HCT116 (cell line): ENCODE measurements around the gene RNF214. TPM values are rescaled to one million over a fixed set of nuclear protein-coding genes. Genes with fewer than 3 reads are reported as not detected.

Experiments used
- ATAC-seq: fragments of 200-7000 bp; cut with Tn5 transposase; 2 replicates; pipeline ENCODE4 v1.9.1; 2020; ENCODE audit warnings: mild to moderate bottlenecking, moderate library complexity
- BruUV-seq: library from RNA; stranded (reverse); fragments of 400-500 nt; replicated peaks from 2 replicates; lab custom pipeline; 2021; lab: Mats Ljungman, UMichigan
- CTCF ChIA-PET: fragments of 300-600 bp; sonication (Branson Sonifier 250); formaldehyde crosslinking; loops from one replicate; lab custom pipeline; 2021; ENCODE audit warnings: antibody characterized with exemption; lab: Charles Lee
- POLR2A ChIA-PET: fragments of 300-600, 350-600 bp; sonication (Branson Sonifier 250); formaldehyde crosslinking; loops from one replicate; lab custom pipeline; 2021; ENCODE audit warnings: antibody characterized with exemption; lab: Charles Lee
- RAD21 ChIA-PET, 2 experiments: fragments of 300-600 bp; sonication (Branson Sonifier 250); formaldehyde crosslinking; loops; one replicate each; lab custom pipeline; 2023; ENCODE audit warnings: low total read pairs in 2 of 2; ENCODE audit not compliant: uncharacterized antibody in 2 of 2, unreplicated experiment in 2 of 2, low non-redundant PET in 1 of 2; lab: Charles Lee
- DNase-seq: peaks from one replicate; pipeline ENCODE4 v3.0.0-alpha.2; 2010; ENCODE audit warnings: low read depth, low spot score
- H2AFZ ChIP-seq: fragments of 200-600 bp; shearing (Covaris generic), sonication (generic); 2 replicates; pipeline ENCODE4 v1.6.1; 2017; ENCODE audit warnings: low read depth, mixed run types, mixed read lengths, antibody characterized with exemption, low read length; ENCODE audit not compliant: poor library complexity, severe bottlenecking
- H3K27ac ChIP-seq: 2 replicates; pipeline ENCODE4 v1.5.1; 2012; ENCODE audit warnings: low read depth, low read length
- H3K27me3 ChIP-seq: fragments of 200-600 bp; sonication (generic); 2 replicates; pipeline ENCODE4 v1.6.1; 2016; ENCODE audit warnings: mixed run types, low read length, mixed read lengths; ENCODE audit not compliant: insufficient read depth
- H3K36me3 ChIP-seq, 2 experiments: fragments of 200-500 bp in 1 of 2; fragments of 200-600 bp in 1 of 2; sonication (Bioruptor generic) in 1 of 2; sonication (generic) in 1 of 2; 2 replicates each; pipeline versions ENCODE4 v1.5.1 to v1.6.1; 2014 to 2016; ENCODE audit warnings: low read length in 2 of 2, inconsistent platforms in 1 of 2, mixed read lengths in 1 of 2, mixed run types in 1 of 2; ENCODE audit not compliant: insufficient read depth in 2 of 2, control insufficient read depth in 1 of 2
- H3K4me1 ChIP-seq, 2 experiments: fragments of 200-600 bp in 1 of 2; sonication (generic) in 1 of 2; 2 replicates each; pipeline versions ENCODE4 v1.5.1 to v1.6.1; 2012 to 2017; ENCODE audit warnings: low read length in 2 of 2, inconsistent platforms in 1 of 2, mild to moderate bottlenecking in 1 of 2, mixed read lengths in 1 of 2, mixed run types in 1 of 2, moderate library complexity in 1 of 2; ENCODE audit not compliant: insufficient read depth in 2 of 2, control insufficient read depth in 1 of 2
- H3K4me2 ChIP-seq: fragments of 200-600 bp; sonication (generic); 2 replicates; pipeline ENCODE4 v1.6.1; 2017; ENCODE audit warnings: mixed run types, low read length, mixed read lengths
- H3K4me3 ChIP-seq, 2 experiments: fragments of 200-600 bp in 1 of 2; sonication (generic) in 1 of 2; replicated peaks in 1 of 2; 2 replicates each; pipeline ENCODE4 v1.5.1; 2011 to 2016; ENCODE audit warnings: low read length in 2 of 2, control low read depth in 1 of 2, low read depth in 1 of 2, mild to moderate bottlenecking in 1 of 2, mixed read lengths in 1 of 2, mixed run types in 1 of 2
- H3K79me2 ChIP-seq: fragments of 200-600 bp; sonication (generic); 2 replicates; pipeline ENCODE4 v1.6.1; 2017; ENCODE audit warnings: mild to moderate bottlenecking, mixed run types, low read length, moderate library complexity, mixed read lengths; ENCODE audit not compliant: insufficient read depth
- H3K9ac ChIP-seq: fragments of 200-600 bp; sonication (generic); 2 replicates; pipeline ENCODE4 v1.6.1; 2016; ENCODE audit warnings: low read length, mixed read lengths
- H3K9me2 ChIP-seq: fragments of 200-600 bp; sonication (generic), shearing (Covaris generic); 2 replicates; pipeline ENCODE4 v1.6.1; 2017; ENCODE audit warnings: mixed run types, mild to moderate bottlenecking, moderate library complexity; ENCODE audit not compliant: insufficient read depth
- H3K9me3 ChIP-seq, 2 experiments: fragments of 200-500 bp in 1 of 2; fragments of 200-600 bp in 1 of 2; sonication (Bioruptor generic) in 1 of 2; sonication (generic) in 1 of 2; 2 replicates each; pipeline ENCODE4 v1.6.1; 2014 to 2017; ENCODE audit warnings: low read length in 2 of 2, mixed read lengths in 2 of 2, inconsistent platforms in 1 of 2, low read depth in 1 of 2, mild to moderate bottlenecking in 1 of 2, mixed run types in 1 of 2, moderate library complexity in 1 of 2; ENCODE audit not compliant: control insufficient read depth in 1 of 2, insufficient read depth in 1 of 2
- H4K20me1 ChIP-seq: fragments of 200-600 bp; sonication (generic), shearing (Covaris generic); 2 replicates; pipeline ENCODE4 v1.6.1; 2017; ENCODE audit warnings: mixed run types, mild to moderate bottlenecking, moderate library complexity; ENCODE audit not compliant: insufficient read depth
- CEBPB ChIP-seq: IDR thresholded peaks from 2 replicates; pipeline ENCODE4 v1.6.1; 2012; ENCODE audit warnings: low read depth
- EZH2phosphoT487 ChIP-seq: fragments of 200-600 bp; IDR thresholded peaks from 2 replicates; pipeline ENCODE4 v1.6.1; 2018; ENCODE audit warnings: antibody characterized with exemption, borderline replicate concordance
- POLR2A ChIP-seq: IDR thresholded peaks from 2 replicates; pipeline ENCODE4 v1.7.0; 2011; ENCODE audit warnings: borderline replicate concordance; ENCODE audit not compliant: insufficient read depth, insufficient read length; ENCODE audit errors: extremely low read depth
- POLR2AphosphoS5 ChIP-seq: IDR thresholded peaks from 2 replicates; pipeline ENCODE4 v1.6.1; 2011; ENCODE audit warnings: mild to moderate bottlenecking, low read depth, low read length, moderate library complexity
- SP1 ChIP-seq: IDR thresholded peaks from 2 replicates; pipeline ENCODE4 v1.6.1; 2012; ENCODE audit warnings: low read depth
- TCF7L2 ChIP-seq: IDR thresholded peaks from 2 replicates; pipeline ENCODE4 v1.7.0; 2011; ENCODE audit warnings: borderline replicate concordance, inconsistent platforms; ENCODE audit not compliant: insufficient read depth, insufficient read length; ENCODE audit errors: extremely low read depth
- YY1 ChIP-seq: IDR thresholded peaks from 2 replicates; pipeline ENCODE4 v1.6.1; 2011; ENCODE audit warnings: low read length, low read depth, moderate library complexity, mild to moderate bottlenecking; ENCODE audit not compliant: insufficient replicate concordance; ENCODE audit errors: extremely low read depth
- intact Hi-C: fragments of 100-400 bp; cut with micrococcal nuclease; formaldehyde crosslinking; loops from 2 replicates; pipeline ENCODE4 v1.10.0; 2022
- total RNA-seq: library from RNA; stranded (reverse); gene quantifications from one replicate; pipeline ENCODE4 v1.2.1, GENCODE V29; 2021; ENCODE audit not compliant: unreplicated experiment
- TF ChIP-seq, protein P1 (sequence below), 3 experiments: fragments of 200-600 bp in 1 of 3; sonication (generic) in 1 of 3; IDR thresholded peaks in 2 of 3; conservative IDR thresholded peaks in 1 of 3; 2 replicates each; pipeline ENCODE4 v1.5.1; 2012 to 2017; ENCODE audit warnings: low read depth in 2 of 3, low read length in 2 of 3, antibody characterized with exemption in 1 of 3, borderline replicate concordance in 1 of 3, control low read depth in 1 of 3, mild to moderate bottlenecking in 1 of 3, mixed read lengths in 1 of 3, mixed run types in 1 of 3, moderate library complexity in 1 of 3; ENCODE audit not compliant: insufficient read depth in 1 of 3
- TF ChIP-seq, protein P2 (sequence below): IDR thresholded peaks from 2 replicates; pipeline ENCODE4 v1.6.1; 2012
- TF ChIP-seq, protein P3 (sequence below): IDR thresholded peaks from 2 replicates; pipeline ENCODE4 v1.6.1; 2012; ENCODE audit warnings: low read depth

The RNF214 gene
- total RNA-seq, 1 experiment from 2014 or later, result 29.3 TPM

DNA sequence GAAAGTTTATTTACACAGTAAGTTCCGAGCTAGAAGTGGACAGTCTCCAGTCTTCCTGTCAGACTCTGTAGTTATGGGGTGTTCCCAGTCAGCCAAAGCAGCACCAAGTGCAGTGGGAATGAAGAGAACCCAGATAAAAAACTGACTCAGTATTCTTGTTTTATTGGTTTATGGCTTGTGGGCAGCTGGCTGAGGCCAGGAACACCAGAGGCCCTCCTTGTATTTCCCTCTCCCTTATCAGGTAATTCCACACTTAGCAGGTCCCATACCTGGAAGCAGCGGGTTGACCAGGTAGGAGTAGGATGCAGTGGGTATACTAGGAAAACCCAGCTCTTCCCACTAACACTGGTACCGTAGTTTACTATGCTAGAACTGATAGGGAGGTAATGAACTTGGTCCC is 55.2 kb downstream of the RNF214 start:
- H2AFZ ChIP-seq, result no peak overlapping the region
- RAD21 ChIA-PET, result no interaction called here
- H3K4me3 ChIP-seq, result no peak overlapping the region
- TF ChIP-seq SP1 (no peak), EZH2phosphoT487 (no peak), YY1 (no peak), POLR2A (no peak)
- CTCF ChIA-PET, result no interaction called here
- H3K27ac ChIP-seq, result no peak overlapping the region
- H3K9me2 ChIP-seq, result no peaks in the 10 kb centered on the region
- DNase-seq, result no peak
- H3K9me3 ChIP-seq, result no peaks in the 10 kb centered on the region
- intact Hi-C loops, result no loop called here
- no peaks in the 10 kb centered on the region for H4K20me1 ChIP-seq
- BruUV-seq, result no TSS peak
- no peak overlapping the region for H3K9ac ChIP-seq
- no peak for ATAC-seq
- peaks cover 2 to 12% of the 10 kb centered on the region in 2 experiments; a peak in 3 of 4 replicates for H3K4me1 ChIP-seq
- H3K4me2 ChIP-seq, result no peak overlapping the region
- no peaks in the 10 kb centered on the region for H3K27me3 ChIP-seq
- H3K79me2 ChIP-seq, result no peaks in the 10 kb centered on the region
- POLR2A ChIA-PET, result no interaction called here
- H3K36me3 ChIP-seq, result peaks cover 3 to 11% of the 10 kb centered on the region in 2 experiments; a peak in 3 of 4 replicates

DNA sequence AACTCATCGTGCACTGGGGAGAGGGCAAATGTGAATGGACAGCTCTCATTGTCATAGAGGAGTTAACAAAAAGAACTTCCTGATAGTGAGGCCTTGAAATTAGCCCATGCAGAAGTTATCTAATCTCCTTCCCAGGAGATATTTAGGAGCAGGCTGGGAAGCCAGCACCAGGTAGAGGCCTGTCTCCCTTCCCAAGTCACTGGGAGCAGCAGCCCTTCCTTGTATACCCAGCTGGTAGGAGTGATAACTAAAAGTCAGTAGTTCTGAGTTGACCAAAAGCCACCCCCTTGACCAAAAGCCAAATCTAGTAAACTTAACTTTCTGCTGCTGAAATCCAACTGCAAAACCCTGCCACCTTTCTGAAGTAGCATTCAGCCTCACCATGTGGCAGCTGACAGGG is 57.3 kb downstream of the RNF214 start:
- Histone ChIP-seq H3K27me3 (no peaks in the 10 kb centered on the region), H3K4me2 (no peak overlapping the region), H3K4me1 (peaks cover 2 to 15% of the 10 kb centered on the region in 2 experiments; a peak in 3 of 4 replicates), H3K9ac (no peak overlapping the region), H3K27ac (no peak overlapping the region), H2AFZ (no peak overlapping the region), H3K79me2 (no peaks in the 10 kb centered on the region), H3K4me3 (no peak overlapping the region), H4K20me1 (no peaks in the 10 kb centered on the region), H3K9me2 (no peaks in the 10 kb centered on the region), H3K36me3 (peaks cover 3 to 11% of the 10 kb centered on the region in 2 experiments; a peak in 3 of 4 replicates), H3K9me3 (no peaks in the 10 kb centered on the region)
- DNase-seq (no peak), ATAC-seq (no peak)
- ChIA-PET POLR2A (interaction anchor here (1.5 kb wide), 1 partner anchor 15 kb away, joined by 3 read pairs; no protein-coding TSS in a partner anchor), CTCF (interaction anchor here (0.6 kb wide), 1 partner anchor 192 kb away, joined by 4 read pairs; the partner anchor contains the start of gene SIK3), RAD21 (no interaction called here)
- BruUV-seq, result no TSS peak
- intact Hi-C loops, result no loop called here
- TF ChIP-seq, protein P1, sequence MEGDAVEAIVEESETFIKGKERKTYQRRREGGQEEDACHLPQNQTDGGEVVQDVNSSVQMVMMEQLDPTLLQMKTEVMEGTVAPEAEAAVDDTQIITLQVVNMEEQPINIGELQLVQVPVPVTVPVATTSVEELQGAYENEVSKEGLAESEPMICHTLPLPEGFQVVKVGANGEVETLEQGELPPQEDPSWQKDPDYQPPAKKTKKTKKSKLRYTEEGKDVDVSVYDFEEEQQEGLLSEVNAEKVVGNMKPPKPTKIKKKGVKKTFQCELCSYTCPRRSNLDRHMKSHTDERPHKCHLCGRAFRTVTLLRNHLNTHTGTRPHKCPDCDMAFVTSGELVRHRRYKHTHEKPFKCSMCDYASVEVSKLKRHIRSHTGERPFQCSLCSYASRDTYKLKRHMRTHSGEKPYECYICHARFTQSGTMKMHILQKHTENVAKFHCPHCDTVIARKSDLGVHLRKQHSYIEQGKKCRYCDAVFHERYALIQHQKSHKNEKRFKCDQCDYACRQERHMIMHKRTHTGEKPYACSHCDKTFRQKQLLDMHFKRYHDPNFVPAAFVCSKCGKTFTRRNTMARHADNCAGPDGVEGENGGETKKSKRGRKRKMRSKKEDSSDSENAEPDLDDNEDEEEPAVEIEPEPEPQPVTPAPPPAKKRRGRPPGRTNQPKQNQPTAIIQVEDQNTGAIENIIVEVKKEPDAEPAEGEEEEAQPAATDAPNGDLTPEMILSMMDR (IDR thresholded peaks at IDR 0.05 in 2 of 3, conservative IDR thresholded peaks at IDR 0.05 in 1 of 3; ENCODE audit: borderline replicate concordance in 1 of 3, insufficient read depth in 1 of 3, low read depth in 2 of 3, low read length in 2 of 3), result no peak
- no peak for TF ChIP-seq SP1
- TF ChIP-seq TCF7L2, result no peak
- TF ChIP-seq, protein P2, sequence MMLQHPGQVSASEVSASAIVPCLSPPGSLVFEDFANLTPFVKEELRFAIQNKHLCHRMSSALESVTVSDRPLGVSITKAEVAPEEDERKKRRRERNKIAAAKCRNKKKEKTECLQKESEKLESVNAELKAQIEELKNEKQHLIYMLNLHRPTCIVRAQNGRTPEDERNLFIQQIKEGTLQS, result no peak
- TF ChIP-seq CEBPB, result no peak
- TF ChIP-seq YY1, result no peak
- TF ChIP-seq, protein P3, sequence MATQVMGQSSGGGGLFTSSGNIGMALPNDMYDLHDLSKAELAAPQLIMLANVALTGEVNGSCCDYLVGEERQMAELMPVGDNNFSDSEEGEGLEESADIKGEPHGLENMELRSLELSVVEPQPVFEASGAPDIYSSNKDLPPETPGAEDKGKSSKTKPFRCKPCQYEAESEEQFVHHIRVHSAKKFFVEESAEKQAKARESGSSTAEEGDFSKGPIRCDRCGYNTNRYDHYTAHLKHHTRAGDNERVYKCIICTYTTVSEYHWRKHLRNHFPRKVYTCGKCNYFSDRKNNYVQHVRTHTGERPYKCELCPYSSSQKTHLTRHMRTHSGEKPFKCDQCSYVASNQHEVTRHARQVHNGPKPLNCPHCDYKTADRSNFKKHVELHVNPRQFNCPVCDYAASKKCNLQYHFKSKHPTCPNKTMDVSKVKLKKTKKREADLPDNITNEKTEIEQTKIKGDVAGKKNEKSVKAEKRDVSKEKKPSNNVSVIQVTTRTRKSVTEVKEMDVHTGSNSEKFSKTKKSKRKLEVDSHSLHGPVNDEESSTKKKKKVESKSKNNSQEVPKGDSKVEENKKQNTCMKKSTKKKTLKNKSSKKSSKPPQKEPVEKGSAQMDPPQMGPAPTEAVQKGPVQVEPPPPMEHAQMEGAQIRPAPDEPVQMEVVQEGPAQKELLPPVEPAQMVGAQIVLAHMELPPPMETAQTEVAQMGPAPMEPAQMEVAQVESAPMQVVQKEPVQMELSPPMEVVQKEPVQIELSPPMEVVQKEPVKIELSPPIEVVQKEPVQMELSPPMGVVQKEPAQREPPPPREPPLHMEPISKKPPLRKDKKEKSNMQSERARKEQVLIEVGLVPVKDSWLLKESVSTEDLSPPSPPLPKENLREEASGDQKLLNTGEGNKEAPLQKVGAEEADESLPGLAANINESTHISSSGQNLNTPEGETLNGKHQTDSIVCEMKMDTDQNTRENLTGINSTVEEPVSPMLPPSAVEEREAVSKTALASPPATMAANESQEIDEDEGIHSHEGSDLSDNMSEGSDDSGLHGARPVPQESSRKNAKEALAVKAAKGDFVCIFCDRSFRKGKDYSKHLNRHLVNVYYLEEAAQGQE, result no peak
- no peak for TF ChIP-seq POLR2AphosphoS5
